ENCODE data around the gene TAS2R60. TPM values are rescaled to one million over a fixed set of nuclear protein-coding genes. Genes with fewer than 3 reads are reported as not detected.

Gene TAS2R60
- total and polyA plus RNA-seq, 9 of the 15 experiments (the other 6 are each of a cell fraction or from before 2014, with no cell fraction given) = 0.08 TPM; not detected in 8

DNA sequence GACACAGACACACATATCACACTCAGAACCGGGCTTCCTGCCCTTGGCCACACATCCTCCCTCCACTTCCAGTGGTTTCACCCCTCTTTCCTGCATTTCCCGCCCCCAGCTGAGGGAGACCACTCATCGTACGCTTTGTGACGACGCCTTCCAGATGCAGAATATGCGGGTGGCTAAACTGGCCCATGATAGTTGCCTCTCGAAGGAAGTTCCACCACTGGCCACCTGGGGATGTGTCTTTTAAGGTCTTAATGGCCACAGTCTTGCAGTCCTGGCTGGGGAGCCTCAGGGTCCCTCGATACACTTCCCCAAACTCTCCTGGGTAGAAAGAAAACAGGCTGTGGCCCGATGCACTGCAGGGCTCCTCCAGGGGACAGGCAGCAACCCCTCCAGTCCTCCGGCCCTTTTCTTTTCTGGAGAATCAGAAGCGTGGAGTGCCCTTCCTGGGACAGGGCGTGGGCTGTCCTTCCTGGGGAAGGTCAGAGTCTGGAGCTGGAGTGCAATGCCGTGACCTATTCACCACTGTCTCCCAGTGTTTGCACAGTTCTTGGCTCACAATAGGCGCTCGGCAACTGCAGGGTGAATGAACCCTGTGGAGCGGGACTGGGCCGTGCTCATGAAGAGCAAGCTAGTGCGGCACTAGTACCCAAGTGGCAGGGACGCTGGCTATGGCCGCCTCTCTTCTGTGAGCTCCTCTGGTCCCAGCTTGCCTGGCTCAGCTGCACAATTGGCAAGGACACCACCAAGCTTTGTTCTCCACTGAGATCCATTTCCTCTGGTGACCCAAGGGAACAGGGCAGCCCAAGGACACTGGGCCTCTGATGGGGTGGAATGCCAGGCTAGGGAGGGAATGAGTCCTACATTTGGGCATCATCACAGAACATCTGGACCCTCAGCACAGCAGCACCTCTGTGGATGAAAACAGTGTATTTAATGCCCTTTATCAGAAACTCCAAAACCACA lies 47.8 kb upstream of the TAS2R60 start (continued):
- TF ChIP-seq, protein P1, sequence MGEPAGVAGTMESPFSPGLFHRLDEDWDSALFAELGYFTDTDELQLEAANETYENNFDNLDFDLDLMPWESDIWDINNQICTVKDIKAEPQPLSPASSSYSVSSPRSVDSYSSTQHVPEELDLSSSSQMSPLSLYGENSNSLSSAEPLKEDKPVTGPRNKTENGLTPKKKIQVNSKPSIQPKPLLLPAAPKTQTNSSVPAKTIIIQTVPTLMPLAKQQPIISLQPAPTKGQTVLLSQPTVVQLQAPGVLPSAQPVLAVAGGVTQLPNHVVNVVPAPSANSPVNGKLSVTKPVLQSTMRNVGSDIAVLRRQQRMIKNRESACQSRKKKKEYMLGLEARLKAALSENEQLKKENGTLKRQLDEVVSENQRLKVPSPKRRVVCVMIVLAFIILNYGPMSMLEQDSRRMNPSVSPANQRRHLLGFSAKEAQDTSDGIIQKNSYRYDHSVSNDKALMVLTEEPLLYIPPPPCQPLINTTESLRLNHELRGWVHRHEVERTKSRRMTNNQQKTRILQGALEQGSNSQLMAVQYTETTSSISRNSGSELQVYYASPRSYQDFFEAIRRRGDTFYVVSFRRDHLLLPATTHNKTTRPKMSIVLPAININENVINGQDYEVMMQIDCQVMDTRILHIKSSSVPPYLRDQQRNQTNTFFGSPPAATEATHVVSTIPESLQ (CRISPR knock-in tag; IDR thresholded peaks at IDR 0.05) = no peak
- TF ChIP-seq PCBP1 (IDR thresholded peaks at IDR 0.05; ENCODE audit: low read depth, low read length, poor library complexity, severe bottlenecking) (no peak), ASH1L (IDR thresholded peaks at IDR 0.05; ENCODE audit: borderline replicate concordance, low read depth, partially characterized antibody) (no peak), ZNF77 (CRISPR knock-in tag; IDR thresholded peaks at IDR 0.05) (no peak), CAMTA2 (CRISPR knock-in tag; conservative IDR thresholded peaks at IDR 0.05) (no peak), EZH2 (IDR thresholded peaks at IDR 0.05; ENCODE audit: borderline replicate concordance, low read depth, low read length) (0 out of 2 replicates have a peak, but pooled peaks have one; percentile 37), HDAC8 (tag; IDR thresholded peaks at IDR 0.05) (no peak), SPI1 (IDR thresholded peaks at IDR 0.05; ENCODE audit: borderline replicate concordance, low read depth, low read length) (peak; percentile 52; the same call in 1 of the 2 replicates), SRSF3 (IDR thresholded peaks at IDR 0.05; ENCODE audit: insufficient read depth, low read length) (no peak), JUN (IDR thresholded peaks at IDR 0.05; ENCODE audit: borderline replicate concordance, low read depth, low read length) (no peak), JUN (CRISPR knock-in tag; IDR thresholded peaks at IDR 0.05; ENCODE audit: borderline replicate concordance) (no peak), ZNF282 (CRISPR knock-in tag; IDR thresholded peaks at IDR 0.05) (no peak), RBM15 (IDR thresholded peaks at IDR 0.05; ENCODE audit: insufficient read depth, low read length) (no peak), GTF2F1 (IDR thresholded peaks at IDR 0.05; ENCODE audit: low read depth, low read length) (no peak), ZNF561 (CRISPR knock-in tag; conservative IDR thresholded peaks at IDR 0.05) (no peak), NCOA1 (IDR thresholded peaks at IDR 0.05; ENCODE audit: low read depth) (no peak)
- TF ChIP-seq, protein P2, sequence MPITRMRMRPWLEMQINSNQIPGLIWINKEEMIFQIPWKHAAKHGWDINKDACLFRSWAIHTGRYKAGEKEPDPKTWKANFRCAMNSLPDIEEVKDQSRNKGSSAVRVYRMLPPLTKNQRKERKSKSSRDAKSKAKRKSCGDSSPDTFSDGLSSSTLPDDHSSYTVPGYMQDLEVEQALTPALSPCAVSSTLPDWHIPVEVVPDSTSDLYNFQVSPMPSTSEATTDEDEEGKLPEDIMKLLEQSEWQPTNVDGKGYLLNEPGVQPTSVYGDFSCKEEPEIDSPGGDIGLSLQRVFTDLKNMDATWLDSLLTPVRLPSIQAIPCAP (CRISPR knock-in tag; IDR thresholded peaks at IDR 0.05; ENCODE audit: borderline replicate concordance) = no peak
- TF ChIP-seq, protein P3, sequence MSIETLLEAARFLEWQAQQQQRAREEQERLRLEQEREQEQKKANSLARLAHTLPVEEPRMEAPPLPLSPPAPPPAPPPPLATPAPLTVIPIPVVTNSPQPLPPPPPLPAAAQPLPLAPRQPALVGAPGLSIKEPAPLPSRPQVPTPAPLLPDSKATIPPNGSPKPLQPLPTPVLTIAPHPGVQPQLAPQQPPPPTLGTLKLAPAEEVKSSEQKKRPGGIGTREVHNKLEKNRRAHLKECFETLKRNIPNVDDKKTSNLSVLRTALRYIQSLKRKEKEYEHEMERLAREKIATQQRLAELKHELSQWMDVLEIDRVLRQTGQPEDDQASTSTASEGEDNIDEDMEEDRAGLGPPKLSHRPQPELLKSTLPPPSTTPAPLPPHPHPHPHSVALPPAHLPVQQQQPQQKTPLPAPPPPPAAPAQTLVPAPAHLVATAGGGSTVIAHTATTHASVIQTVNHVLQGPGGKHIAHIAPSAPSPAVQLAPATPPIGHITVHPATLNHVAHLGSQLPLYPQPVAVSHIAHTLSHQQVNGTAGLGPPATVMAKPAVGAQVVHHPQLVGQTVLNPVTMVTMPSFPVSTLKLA (conservative IDR thresholded peaks at IDR 0.05) = no peak
- TF ChIP-seq, protein P4, sequence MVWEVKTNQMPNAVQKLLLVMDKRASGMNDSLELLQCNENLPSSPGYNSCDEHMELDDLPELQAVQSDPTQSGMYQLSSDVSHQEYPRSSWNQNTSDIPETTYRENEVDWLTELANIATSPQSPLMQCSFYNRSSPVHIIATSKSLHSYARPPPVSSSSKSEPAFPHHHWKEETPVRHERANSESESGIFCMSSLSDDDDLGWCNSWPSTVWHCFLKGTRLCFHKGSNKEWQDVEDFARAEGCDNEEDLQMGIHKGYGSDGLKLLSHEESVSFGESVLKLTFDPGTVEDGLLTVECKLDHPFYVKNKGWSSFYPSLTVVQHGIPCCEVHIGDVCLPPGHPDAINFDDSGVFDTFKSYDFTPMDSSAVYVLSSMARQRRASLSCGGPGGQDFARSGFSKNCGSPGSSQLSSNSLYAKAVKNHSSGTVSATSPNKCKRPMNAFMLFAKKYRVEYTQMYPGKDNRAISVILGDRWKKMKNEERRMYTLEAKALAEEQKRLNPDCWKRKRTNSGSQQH (CRISPR knock-in tag; IDR thresholded peaks at IDR 0.05) = no peak
- TF ChIP-seq, protein P5, sequence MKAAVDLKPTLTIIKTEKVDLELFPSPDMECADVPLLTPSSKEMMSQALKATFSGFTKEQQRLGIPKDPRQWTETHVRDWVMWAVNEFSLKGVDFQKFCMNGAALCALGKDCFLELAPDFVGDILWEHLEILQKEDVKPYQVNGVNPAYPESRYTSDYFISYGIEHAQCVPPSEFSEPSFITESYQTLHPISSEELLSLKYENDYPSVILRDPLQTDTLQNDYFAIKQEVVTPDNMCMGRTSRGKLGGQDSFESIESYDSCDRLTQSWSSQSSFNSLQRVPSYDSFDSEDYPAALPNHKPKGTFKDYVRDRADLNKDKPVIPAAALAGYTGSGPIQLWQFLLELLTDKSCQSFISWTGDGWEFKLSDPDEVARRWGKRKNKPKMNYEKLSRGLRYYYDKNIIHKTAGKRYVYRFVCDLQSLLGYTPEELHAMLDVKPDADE (conservative IDR thresholded peaks at IDR 0.05; ENCODE audit: control insufficient read depth, low read depth, low read length) = 0 out of 2 replicates have a peak, but pooled peaks have one; percentile 32
